ENCODE data around the gene EYA3. TPM values are rescaled to one million over a fixed set of nuclear protein-coding genes. Genes with fewer than 3 reads are reported as not detected.
A peak's percentile ranks its signal among the peaks of the same experiment; 100 is the strongest.

EYA3 gene
- total and polyA plus RNA-seq, 5 donors = 5.8 to 22.7 (median 18.9) TPM

DNA sequence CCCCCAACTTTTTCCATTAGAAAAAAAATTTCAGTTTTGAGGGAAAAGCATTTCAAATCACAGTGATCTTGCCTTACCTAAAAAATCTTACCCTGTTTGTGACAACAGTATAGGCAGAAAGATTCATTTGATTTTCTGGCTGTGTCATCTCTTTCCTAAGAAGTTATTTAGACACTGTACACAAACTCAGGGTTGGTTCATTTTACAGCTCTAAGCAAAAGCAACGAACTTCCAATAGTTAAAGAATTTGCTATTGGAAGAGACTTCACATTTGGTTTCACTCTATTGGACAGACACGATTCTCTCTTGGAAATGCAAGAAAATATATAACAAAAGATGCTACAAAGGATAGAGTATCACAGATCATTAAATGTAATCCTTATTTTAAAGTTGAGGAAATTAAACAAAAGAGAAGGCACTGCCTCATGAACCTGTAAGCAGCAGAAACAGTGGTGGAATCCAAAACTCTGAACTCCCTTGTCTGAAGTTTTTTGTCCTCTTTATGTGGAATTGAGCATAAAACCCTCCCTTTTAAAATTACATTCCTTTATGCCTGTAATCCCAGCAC is 20.8 kb downstream of the EYA3 start:
- no peaks in the 10 kb centered on the region for H3K27me3 ChIP-seq (ENCODE audit: control insufficient read depth, insufficient read depth)
- no peak overlapping the region for H3K4me3 ChIP-seq (ENCODE audit: low read length)
- H3K4me1 ChIP-seq (ENCODE audit: control insufficient read depth, insufficient read depth, low read length) = no peaks in the 10 kb centered on the region
- H3K9me3 ChIP-seq (ENCODE audit: control insufficient read depth, low read length) = no peaks in the 10 kb centered on the region
- intact Hi-C loops (cut with DNase I) = no loop called here
- no peak for ATAC-seq
- no peak for DNase-seq
- H3K27ac ChIP-seq (ENCODE audit: low read length) = no peak overlapping the region
- 59% methylated on average over 2 of the region's 2 CpGs for WGBS

DNA sequence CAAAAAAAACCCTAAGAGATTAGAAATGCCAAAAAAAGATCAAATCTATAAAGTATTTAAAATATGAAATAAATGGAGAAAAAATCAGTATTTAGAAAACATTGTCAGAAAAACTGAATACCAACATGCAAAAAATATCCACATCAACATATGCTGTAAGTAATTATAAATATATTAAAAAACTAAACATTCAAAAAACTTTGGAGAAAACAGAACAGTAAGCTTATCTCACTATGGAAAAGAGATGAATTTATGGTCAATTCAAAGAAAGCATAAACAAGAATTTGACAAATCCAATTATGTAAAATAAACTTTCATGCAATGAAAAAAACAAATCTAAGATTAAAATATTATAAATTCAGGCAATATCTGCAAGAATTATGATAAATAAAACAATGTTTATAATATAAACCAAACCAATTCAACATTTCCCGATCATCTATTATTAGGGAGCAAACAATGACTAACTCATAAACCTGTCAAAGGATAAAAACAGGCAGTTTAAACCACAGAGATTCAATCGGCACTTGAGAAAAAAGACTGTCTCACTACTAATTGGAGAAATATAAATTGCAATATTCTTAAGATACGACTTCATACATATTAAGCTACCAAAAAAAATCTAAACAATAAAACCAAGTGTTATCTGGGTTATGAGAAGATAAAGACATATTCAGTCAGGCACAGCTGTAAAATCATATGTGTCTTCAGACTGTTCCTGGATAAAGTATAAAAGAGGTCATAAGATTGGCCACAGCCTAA is 21.8 kb downstream of the EYA3 start:
- no peak overlapping the region for H3K4me3 ChIP-seq (ENCODE audit: low read length)
- H3K27ac ChIP-seq (ENCODE audit: low read length) = no peak overlapping the region
- no peak for DNase-seq
- no peaks in the 10 kb centered on the region for H3K4me1 ChIP-seq (ENCODE audit: control insufficient read depth, insufficient read depth, low read length)
- no peak for ATAC-seq
- intact Hi-C loops (cut with DNase I) = no loop called here
- H3K9me3 ChIP-seq (ENCODE audit: control insufficient read depth, low read length) = no peaks in the 10 kb centered on the region
- no peaks in the 10 kb centered on the region for H3K27me3 ChIP-seq (ENCODE audit: control insufficient read depth, insufficient read depth)
- 61% methylated on average over 3 of the region's 3 CpGs for WGBS

GRCh38 chr1:28064064-28064463 is 24.3 kb downstream of the EYA3 start:
- intact Hi-C loops (cut with DNase I) = no loop called here
- ATAC-seq = no peak
- no peak overlapping the region for H3K27ac ChIP-seq (ENCODE audit: low read length)
- WGBS = 79% methylated on average over 5 of the region's 5 CpGs
- H3K9me3 ChIP-seq (ENCODE audit: control insufficient read depth, low read length) = no peaks in the 10 kb centered on the region
- no peaks in the 10 kb centered on the region for H3K4me1 ChIP-seq (ENCODE audit: control insufficient read depth, insufficient read depth, low read length)
- H3K4me3 ChIP-seq (ENCODE audit: low read length) = no peak overlapping the region
- no peak for DNase-seq
- H3K27me3 ChIP-seq (ENCODE audit: control insufficient read depth, insufficient read depth) = no peaks in the 10 kb centered on the region

DNA sequence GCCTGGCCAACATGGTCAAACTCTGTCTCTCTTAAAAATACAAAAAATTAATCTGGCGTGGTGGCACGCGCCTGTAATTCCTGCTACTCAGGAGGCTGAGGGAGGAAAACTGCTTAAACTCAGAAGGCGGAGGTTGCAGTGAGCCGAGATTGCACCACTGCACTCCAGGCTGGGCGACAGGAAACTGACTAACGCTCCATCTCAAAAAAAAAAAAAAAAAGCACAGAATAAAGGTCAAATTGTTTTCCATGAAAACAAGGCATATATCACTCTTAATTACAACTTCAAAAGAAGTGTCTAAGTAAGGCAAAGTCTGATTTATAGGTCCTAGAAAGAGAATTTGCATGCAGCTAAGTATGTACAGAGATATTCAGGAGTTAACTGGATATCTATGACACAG is 25.6 kb downstream of the EYA3 start:
- ATAC-seq (peak in 1 of 2 donors; percentile 62), DNase-seq (peak in 2 of 3 donors; percentile 22 to 30)
- peaks cover 1% of the 10 kb centered on the region for H3K4me1 ChIP-seq (ENCODE audit: control insufficient read depth, insufficient read depth, low read length)
- no peaks in the 10 kb centered on the region for H3K9me3 ChIP-seq (ENCODE audit: control insufficient read depth, low read length)
- intact Hi-C loops (cut with DNase I) = no loop called here
- no peaks in the 10 kb centered on the region for H3K27me3 ChIP-seq (ENCODE audit: control insufficient read depth, insufficient read depth)
- no peak overlapping the region for H3K4me3 ChIP-seq (ENCODE audit: low read length)
- no peak overlapping the region for H3K27ac ChIP-seq (ENCODE audit: low read length)
- WGBS = 79% methylated on average over 7 of the region's 7 CpGs

DNA sequence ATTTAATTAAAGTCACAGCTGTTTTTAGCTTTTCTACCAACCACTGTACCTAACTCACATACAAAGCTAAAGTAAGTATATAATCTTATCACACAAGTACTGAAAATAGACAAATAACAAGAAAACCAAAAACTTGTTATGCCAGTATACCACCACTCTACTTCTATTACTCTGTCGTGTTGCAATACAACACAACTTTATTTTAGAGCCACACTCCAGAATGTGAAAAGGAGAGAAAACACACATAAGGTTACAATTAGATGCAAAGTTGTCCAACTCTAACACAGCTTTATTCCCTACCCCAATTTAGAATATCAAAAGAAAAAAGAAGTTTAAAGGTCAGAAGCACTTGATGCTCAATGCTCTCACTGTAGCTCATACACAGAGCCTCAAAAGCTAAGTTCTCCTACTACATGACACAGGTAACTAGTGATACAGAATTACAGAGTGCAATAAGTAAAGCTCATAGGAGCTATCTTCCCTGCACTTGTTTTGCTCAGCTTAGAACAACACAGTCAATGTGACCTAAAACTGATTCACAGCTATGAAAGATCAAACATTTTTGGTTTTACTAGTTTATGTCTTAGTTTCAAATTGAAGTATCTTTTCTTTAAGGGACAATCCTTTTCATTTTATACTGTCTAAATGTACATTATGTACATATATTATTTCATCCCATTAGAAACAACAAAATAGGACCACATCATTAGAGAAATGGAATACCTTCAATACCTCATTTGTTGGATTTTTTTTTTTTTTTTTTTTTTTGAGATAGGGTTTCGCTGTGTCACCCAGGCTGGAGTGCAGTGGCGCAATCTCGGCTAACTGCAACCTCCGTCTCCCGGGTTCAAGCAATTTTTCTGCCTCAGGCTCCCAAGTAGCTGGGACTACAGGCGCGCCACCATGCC is 29.2 kb downstream of the EYA3 start:
- 93% methylated on average over 8 of the region's 8 CpGs for WGBS

GRCh38 chr1:28058168-28058567 is 30.2 kb downstream of the EYA3 start:
- Histone ChIP-seq H3K4me3 (ENCODE audit: low read length) (no peak overlapping the region), H3K9me3 (ENCODE audit: control insufficient read depth, low read length) (no peaks in the 10 kb centered on the region), H3K4me1 (ENCODE audit: control insufficient read depth, insufficient read depth, low read length) (peaks cover 1% of the 10 kb centered on the region), H3K27me3 (ENCODE audit: control insufficient read depth, insufficient read depth) (no peaks in the 10 kb centered on the region), H3K27ac (ENCODE audit: low read length) (no peak overlapping the region)
- intact Hi-C loops (cut with DNase I) = no loop called here
- DNase-seq = no peak
- 75% methylated on average over 4 of the region's 4 CpGs for WGBS
- no peak for ATAC-seq

More for the DNA sequence above, 29.2 kb downstream of the EYA3 start:
- ATAC-seq (no peak), DNase-seq (no peak)
- intact Hi-C loops (cut with DNase I) = no loop called here
- H3K4me1 ChIP-seq (ENCODE audit: control insufficient read depth, insufficient read depth, low read length) = peaks cover 1% of the 10 kb centered on the region
- no peaks in the 10 kb centered on the region for H3K27me3 ChIP-seq (ENCODE audit: control insufficient read depth, insufficient read depth)
- no peaks in the 10 kb centered on the region for H3K9me3 ChIP-seq (ENCODE audit: control insufficient read depth, low read length)
- H3K4me3 ChIP-seq (ENCODE audit: low read length) = no peak overlapping the region
- H3K27ac ChIP-seq (ENCODE audit: low read length) = no peak overlapping the region

DNA sequence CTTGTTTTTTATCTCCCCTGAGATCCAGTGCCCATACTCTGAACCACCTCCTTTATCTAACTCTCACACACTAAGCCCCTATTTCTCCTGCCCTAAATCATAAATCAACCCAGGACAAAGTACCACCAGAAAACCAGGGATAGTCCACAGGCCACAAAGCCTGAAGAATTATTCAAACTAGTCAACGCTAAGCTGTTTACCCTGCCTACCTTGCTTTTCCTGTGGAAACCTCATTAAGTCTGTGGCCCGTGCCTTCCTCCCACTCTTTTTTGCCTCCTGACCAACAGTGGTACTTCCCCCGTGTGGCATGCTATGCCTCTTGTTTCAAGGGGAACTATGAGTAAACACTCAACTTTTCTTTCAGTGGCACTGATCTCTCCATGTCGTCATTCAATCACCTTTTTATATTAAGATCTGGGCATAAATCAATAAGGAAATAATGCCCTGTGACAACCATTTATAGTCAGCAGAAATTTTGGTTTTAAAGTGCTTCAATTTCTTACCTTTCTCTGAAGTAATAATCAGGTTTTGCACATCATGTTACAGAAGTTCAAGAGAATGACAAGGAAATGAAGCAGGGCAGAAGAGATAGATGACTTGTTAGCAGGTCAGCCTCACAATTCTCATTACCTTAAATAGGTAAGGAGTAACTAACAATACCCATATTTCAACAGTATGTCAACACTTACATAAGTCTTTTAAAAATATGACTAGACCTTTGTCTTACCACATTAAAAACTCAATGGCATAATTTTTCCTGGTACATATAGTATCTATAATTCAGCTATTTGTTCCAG is 32.1 kb downstream of the EYA3 start:
- 72% methylated on average over 4 of the region's 4 CpGs for WGBS
- DNase-seq (no peak), ATAC-seq (no peak)
- no peaks in the 10 kb centered on the region for H3K9me3 ChIP-seq (ENCODE audit: control insufficient read depth, low read length)
- no peak overlapping the region for H3K27ac ChIP-seq (ENCODE audit: low read length)
- no peak overlapping the region for H3K4me3 ChIP-seq (ENCODE audit: low read length)
- intact Hi-C loops (cut with DNase I) = no loop called here
- peaks cover 1% of the 10 kb centered on the region for H3K4me1 ChIP-seq (ENCODE audit: control insufficient read depth, insufficient read depth, low read length)
- no peaks in the 10 kb centered on the region for H3K27me3 ChIP-seq (ENCODE audit: control insufficient read depth, insufficient read depth)

DNA sequence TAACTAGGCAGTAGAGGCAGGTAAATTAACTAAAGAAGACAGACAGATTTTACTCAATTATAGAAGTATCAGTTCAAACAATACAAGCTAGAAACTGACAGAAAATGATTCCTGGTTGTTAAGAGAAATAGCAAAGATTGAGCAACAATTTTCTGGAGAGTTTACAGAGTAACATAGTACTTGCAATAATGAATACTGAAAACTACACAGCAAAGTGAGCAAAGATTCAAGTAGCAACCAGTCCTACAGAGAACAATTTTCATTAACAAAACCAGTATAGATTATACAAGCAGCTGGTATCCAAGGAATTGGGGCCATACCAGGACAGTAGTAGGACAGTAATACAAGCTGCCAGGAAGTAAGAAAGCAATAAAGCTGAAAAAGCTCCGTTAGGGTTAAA is 37.6 kb downstream of the EYA3 start:
- DNase-seq = no peak
- H3K4me1 ChIP-seq (ENCODE audit: control insufficient read depth, insufficient read depth, low read length) = no peaks in the 10 kb centered on the region
- H3K27me3 ChIP-seq (ENCODE audit: control insufficient read depth, insufficient read depth) = no peaks in the 10 kb centered on the region
- intact Hi-C loops (cut with DNase I) = no loop called here
- H3K4me3 ChIP-seq (ENCODE audit: low read length) = no peak overlapping the region
- H3K27ac ChIP-seq (ENCODE audit: low read length) = no peak overlapping the region
- 75% methylated on average over 1 of the region's 1 CpG for WGBS
- no peak for ATAC-seq
- no peaks in the 10 kb centered on the region for H3K9me3 ChIP-seq (ENCODE audit: control insufficient read depth, low read length)

DNA sequence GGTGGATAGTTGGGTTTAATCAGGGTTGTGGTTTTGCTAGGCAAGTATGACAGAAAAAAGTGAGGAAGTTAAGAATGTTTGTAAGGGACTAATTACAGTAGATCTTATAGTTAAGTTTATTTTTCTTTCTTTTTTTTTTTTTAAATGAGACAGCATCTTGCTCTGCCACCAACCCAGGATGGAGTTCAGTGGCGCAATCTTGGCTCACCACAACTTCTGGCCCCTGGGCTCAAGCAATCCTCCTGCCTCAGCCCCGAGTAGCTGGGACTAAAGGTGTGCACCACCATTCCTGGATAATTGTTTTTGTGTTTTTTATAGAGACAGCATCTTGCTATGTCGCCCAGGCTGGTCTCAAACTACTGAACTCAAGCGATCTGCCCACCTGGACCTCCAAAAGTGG is 41.7 kb downstream of the EYA3 start:
- H3K27me3 ChIP-seq (ENCODE audit: control insufficient read depth, insufficient read depth) = no peaks in the 10 kb centered on the region
- intact Hi-C loops (cut with DNase I) = no loop called here
- ATAC-seq (no peak), DNase-seq (no peak)
- no peak overlapping the region for H3K27ac ChIP-seq (ENCODE audit: low read length)
- no peaks in the 10 kb centered on the region for H3K4me1 ChIP-seq (ENCODE audit: control insufficient read depth, insufficient read depth, low read length)
- H3K9me3 ChIP-seq (ENCODE audit: control insufficient read depth, low read length) = no peaks in the 10 kb centered on the region
- no peak overlapping the region for H3K4me3 ChIP-seq (ENCODE audit: low read length)
- WGBS = 94% methylated on average over 4 of the region's 4 CpGs

DNA sequence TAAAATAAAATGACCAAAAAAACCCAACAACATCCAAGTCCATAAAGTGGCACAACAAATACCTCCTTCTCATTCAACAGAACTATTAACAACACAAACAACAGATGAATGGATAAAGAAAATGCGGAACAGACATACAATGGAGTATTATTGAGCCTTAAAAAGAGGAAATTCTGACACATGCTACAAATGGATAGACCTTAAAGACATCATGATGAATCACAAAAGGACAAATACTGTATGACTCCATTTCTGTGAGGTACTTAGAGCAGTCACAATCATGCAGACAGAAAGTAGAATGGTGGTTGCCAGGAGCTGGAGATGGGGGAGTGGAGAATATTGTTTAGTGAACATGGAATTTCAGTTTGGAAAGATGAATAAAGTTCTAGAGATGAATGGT is 42.6 kb downstream of the EYA3 start:
- Histone ChIP-seq H3K9me3 (ENCODE audit: control insufficient read depth, low read length) (no peaks in the 10 kb centered on the region), H3K4me1 (ENCODE audit: control insufficient read depth, insufficient read depth, low read length) (no peaks in the 10 kb centered on the region), H3K27me3 (ENCODE audit: control insufficient read depth, insufficient read depth) (no peaks in the 10 kb centered on the region), H3K27ac (ENCODE audit: low read length) (no peak overlapping the region), H3K4me3 (ENCODE audit: low read length) (no peak overlapping the region)
- ATAC-seq = no peak
- intact Hi-C loops (cut with DNase I) = no loop called here
- no peak for DNase-seq
- WGBS = 95% methylated on average over 1 of the region's 1 CpG

Measured in right cardiac atrium (tissue), 5 donors.